PFSK-1 (cell line): ENCODE data around the gene STUM.

ENCODE experiments used
- FOXP2 ChIP-seq: optimal IDR thresholded peaks from 2 replicates; pipeline ENCODE3; 2011; ENCODE audit warnings: borderline replicate concordance, control low read depth, inconsistent platforms; ENCODE audit not compliant: insufficient read depth; ENCODE audit errors: extremely low read length, extremely low read depth
- POLR2AphosphoS5 ChIP-seq: IDR thresholded peaks from 2 replicates; pipeline ENCODE4 v1.6.1; 2012; ENCODE audit warnings: low read depth, mild to moderate bottlenecking, control low read depth, low read length, moderate library complexity
- REST ChIP-seq, 2 experiments: IDR thresholded peaks; 2 replicates each; pipeline versions ENCODE4 v1.6.1 to v1.8.0; 2011 to 2012; ENCODE audit warnings: low read depth in 2 of 2, low read length in 2 of 2, control low read depth in 1 of 2, inconsistent platforms in 1 of 2, mild to moderate bottlenecking in 1 of 2, moderate library complexity in 1 of 2; ENCODE audit not compliant: insufficient read depth in 1 of 2
- SIN3A ChIP-seq: IDR thresholded peaks from 2 replicates; pipeline ENCODE4 v1.6.1; 2012; ENCODE audit warnings: mild to moderate bottlenecking, low read length, moderate library complexity, borderline replicate concordance; ENCODE audit not compliant: insufficient read depth
- TAF1 ChIP-seq: IDR thresholded peaks from 2 replicates; pipeline ENCODE4 v1.6.1; 2012; ENCODE audit warnings: low read length, control low read depth, borderline replicate concordance; ENCODE audit not compliant: insufficient read depth

STUM gene

GRCh38 chr1:226550672-226551041, 2.1 kb downstream of the STUM start:
- TF ChIP-seq TAF1 (no peak), POLR2AphosphoS5 (no peak), FOXP2 (no peak), REST (IDR thresholded peaks at IDR 0.05; ENCODE audit: insufficient read depth in 1 of 2, low read depth in 2 of 2, low read length in 2 of 2) (no peak), SIN3A (no peak)

GRCh38 chr1:226551299-226551698, 2.7 kb downstream of the STUM start:
- TF ChIP-seq SIN3A: no peak
- no peak for TF ChIP-seq POLR2AphosphoS5
- no peak for TF ChIP-seq FOXP2
- no peak for TF ChIP-seq TAF1
- TF ChIP-seq REST (IDR thresholded peaks at IDR 0.05; ENCODE audit: insufficient read depth in 1 of 2, low read depth in 2 of 2, low read length in 2 of 2): no peak

GRCh38 chr1:226552061-226552460, 3.5 kb downstream of the STUM start:
- no peak for TF ChIP-seq TAF1
- no peak for TF ChIP-seq REST (IDR thresholded peaks at IDR 0.05; ENCODE audit: insufficient read depth in 1 of 2, low read depth in 2 of 2, low read length in 2 of 2)
- TF ChIP-seq POLR2AphosphoS5: no peak
- TF ChIP-seq FOXP2: no peak
- no peak for TF ChIP-seq SIN3A

- no peak for TF ChIP-seq SIN3A
- no peak for TF ChIP-seq FOXP2
- no peak for TF ChIP-seq TAF1
- no peak for TF ChIP-seq REST (IDR thresholded peaks at IDR 0.05; ENCODE audit: insufficient read depth in 1 of 2, low read depth in 2 of 2, low read length in 2 of 2)
- TF ChIP-seq POLR2AphosphoS5: no peak
These were observed 4.8 kb downstream of the STUM start for GRCh38 chr1:226553266-226553923.

GRCh38 chr1:226553924-226554282, 5.3 kb downstream of the STUM start:
- TF ChIP-seq POLR2AphosphoS5 (no peak), TAF1 (no peak), SIN3A (no peak), REST (IDR thresholded peaks at IDR 0.05; ENCODE audit: insufficient read depth in 1 of 2, low read depth in 2 of 2, low read length in 2 of 2) (no peak), FOXP2 (no peak)
